ENCODE measurements around the gene PEX3.

The PEX3 gene, protein sequence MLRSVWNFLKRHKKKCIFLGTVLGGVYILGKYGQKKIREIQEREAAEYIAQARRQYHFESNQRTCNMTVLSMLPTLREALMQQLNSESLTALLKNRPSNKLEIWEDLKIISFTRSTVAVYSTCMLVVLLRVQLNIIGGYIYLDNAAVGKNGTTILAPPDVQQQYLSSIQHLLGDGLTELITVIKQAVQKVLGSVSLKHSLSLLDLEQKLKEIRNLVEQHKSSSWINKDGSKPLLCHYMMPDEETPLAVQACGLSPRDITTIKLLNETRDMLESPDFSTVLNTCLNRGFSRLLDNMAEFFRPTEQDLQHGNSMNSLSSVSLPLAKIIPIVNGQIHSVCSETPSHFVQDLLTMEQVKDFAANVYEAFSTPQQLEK

DNA sequence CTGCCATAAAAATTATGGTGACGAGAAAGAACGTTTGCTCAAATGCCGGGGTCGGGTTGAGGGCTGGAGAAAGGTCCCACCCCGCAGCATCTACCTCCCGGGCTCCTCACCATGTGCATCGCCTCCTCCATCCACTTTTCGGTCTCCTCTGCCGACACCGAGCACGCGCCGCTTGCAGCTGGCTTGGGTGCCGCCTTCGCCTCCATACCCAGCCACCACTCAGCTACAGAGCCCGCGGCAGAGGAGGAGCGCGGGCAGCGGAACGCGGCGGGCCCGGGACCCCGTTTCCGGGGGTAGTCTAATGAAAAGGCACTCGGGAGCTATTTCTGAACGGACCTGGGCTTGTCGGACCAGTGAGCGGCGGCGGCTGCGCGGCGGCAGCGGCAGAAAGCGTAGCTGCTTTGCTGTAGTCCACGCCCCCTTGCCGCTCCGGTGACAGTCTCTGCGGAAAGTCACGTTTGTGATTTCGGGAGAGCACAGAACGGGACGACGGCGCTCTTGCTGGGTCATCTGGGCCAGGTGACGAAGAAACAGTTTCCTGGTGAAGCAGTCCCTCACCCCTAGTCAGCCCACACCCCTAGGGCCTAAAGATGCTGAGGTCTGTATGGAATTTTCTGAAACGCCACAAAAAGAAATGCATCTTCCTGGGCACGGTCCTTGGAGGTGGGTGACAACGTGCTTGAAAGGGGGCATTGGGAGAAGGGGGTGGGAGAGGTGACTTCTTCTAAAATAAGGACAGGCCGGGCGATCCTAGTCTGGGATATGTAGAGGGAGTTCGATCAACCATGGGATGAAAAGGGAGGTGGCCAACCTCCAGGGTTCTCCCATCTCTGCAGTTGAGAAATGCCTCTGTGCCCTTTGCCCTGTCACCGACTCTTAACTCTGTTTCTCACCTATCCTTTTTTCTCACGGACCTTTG lies at the start of gene PEX3, which contains the start of gene ADAT2:
TSS of gene PEX3 (plus strand) at position 353 of the 919 bp plus-strand sequence. CDS start at position 591, 238 bp downstream.
TSS of gene ADAT2 (minus strand) at position 243 of the 919 bp plus-strand sequence. CDS start at position 206, 37 bp downstream.
- DNase-seq (ENCODE audit: low read depth in 2 of 2), result peak; percentile 89 to 93

DNA sequence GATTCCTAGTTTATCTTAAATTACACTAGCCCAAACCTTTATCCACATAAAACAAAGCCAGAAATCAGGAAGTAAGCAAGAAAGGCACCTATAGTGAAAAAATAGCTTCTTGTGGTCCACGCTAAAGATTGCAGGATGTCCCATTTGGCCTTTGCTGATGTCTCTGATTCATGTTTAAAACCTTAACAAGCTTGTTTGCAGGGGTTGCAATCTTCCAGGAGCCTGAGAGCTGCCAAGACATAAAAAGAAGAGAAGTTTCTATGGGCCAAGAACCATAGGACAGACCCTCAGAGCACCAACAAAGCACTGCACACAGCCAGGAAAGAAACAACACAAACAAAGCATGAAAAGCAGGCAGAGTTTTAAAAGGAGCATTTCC lies 49.5 kb upstream of the PEX3 start:
- DNase-seq (ENCODE audit: low read depth in 2 of 2), result no peak

DNA sequence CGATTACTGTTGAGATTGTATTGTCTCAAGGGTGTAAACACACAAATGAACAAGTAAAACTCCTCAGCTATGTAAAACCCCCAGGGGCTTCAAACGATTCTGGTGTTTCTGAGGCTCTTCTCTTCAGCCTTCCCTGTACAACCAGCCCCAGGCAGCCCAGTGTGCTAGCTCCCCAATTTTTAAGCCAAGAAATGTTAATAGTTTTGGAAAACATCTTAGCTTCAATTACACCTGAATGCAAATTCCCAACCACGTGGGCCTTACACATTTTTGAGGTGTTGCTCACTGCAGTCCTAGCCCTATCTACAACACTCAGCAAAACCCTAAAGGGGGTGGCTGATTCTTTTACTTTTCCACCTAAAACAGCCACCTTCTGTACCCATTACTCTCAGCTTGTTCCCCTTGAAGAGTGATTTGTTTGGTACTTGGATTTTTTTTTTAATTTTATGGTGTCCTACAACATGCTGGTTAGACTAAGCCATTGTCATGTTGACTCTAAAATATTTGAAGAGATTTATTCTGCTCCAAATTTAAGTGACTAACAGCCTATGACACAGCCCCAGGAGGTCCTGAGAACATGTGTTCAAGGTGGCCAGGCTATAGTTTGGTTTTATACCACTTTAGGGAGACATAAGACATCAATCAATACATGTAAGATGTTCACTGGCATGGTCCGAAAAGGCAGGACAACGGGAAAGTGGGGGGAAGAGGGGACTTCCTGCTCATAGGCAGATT lies 48.8 kb upstream of the PEX3 start:
- DNase-seq (ENCODE audit: low read depth in 2 of 2), result no peak

DNA sequence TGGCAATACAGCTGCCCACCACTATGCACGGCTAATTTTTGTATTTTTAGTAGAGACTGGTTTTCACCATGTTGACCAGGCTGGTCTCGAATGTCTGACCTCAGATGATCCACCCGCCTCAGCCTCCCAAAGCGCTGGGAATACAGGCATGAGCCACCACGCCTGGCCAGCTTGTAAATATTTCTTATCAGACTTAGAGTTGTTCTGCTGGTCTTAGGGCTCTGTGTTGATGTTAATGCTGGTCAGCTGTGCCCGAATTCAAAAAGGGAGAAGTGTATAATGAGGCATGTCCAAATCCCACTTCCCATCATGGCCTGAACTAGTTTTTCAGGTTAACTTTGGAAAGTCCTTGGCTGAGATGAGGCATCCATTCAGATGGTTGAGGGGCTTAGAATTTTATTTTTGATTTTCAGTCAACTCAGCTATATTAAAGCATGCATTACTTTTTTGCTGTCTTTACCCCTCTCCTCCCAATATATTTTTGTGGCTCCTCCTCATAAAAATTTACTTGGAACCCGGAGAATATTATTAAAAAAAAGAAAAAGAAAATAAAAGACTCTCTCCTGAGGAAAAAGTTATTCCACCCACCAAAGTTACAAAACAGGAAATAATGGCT lies 47.8 kb upstream of the PEX3 start:
- DNase-seq (ENCODE audit: low read depth in 2 of 2), result no peak

DNA sequence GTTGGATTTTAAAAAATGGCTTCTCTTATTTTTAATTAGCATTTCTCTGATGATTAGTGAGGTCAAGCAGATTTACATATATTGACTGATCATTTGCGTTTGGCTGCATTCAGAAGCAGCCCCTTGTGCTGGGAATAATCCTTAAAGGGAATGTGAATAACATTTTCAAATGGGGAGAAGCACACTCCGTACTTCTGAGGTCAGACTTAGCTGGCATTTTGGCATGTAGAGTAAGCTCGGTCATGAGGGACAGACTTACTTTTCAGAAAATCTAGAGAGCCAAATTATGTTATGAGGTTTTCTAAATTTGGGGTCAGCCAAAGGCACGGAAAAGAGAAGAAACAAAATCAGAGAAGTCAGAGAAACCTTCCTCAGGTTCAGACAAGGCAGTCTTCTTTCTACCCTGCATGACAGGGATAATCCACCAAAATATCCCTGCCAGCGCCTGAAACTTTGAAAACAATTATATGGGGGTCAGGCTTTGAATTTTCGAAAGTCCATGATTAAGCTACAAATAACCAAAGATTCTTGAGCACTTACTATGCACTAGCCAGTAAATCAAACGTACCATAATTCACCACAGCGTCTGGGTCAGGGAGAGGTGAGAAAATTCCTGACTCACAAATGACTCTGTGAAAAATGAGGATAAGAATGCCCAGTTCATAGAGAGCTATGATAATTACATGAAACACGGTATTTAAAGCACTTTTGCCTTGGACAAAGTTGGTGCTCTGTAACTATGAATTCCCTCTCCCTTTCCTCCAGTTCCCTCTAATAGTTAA lies 45.0 kb upstream of the PEX3 start:
- no peak for DNase-seq (ENCODE audit: low read depth in 2 of 2)

DNA sequence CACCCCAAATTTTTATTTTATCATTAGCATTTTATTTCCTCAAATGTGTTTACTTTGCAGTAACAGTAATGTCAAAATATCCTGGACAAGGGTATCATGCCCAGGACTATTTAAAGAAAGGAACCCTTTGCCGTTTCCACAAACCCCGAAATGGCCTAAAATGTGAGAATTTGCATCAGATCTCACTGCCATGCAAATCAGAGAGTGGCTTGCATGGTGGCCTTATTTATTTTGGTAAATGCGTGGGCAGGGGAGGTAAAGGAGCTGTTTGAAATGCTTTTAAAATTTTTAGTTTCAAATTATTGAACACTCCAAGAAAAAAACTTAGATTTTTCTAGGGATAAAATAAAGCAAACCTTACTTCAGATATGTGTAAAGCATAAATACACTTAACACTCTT lies 43.9 kb upstream of the PEX3 start:
- no peak for DNase-seq (ENCODE audit: low read depth in 2 of 2)

DNA sequence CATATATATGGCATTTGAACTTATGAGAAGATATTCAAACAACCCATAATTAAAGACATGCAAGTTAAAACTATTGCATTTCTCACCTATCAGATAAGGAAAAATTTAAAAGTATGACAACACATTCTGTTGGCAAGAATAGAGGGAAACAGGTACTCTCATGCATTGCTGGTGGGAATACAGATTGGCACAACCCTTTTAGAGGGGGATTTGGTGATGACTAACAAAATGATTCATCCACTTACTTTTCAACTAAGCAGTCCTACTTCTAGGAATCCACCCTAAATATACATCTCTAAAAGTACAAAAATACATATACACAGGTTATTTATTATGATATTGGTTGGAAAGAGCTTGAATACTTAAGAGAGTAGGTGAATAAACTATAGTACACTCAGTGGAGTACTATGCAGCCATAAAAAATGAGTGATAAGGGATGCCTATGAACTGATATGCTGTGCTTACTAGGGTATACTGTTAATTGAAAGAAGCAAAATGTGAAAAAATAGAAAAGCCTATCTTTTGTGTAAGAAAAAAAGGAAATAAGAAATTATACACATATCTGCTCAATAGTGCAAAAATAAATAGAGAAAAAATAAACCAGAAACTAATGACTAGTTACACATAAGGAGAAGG lies 42.3 kb upstream of the PEX3 start:
- DNase-seq (ENCODE audit: low read depth in 2 of 2), result no peak

DNA sequence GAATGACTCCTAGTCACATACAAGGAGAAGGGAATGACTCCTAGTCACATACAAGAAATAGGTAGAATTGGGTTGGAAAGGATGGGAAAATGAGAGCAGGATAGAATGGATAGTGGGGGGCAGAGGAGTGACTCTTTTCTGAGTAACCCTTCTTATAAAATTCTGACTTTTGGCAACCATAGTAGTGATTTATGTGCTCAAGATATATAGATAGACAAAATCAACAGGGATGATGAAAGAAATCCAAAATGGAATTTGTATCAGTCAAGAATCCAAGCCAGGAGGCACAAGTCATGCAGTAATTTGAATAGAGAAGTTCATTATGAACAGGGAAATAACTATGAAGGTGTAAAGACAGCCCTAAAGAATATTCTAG lies 41.8 kb upstream of the PEX3 start:
- DNase-seq (ENCODE audit: low read depth in 2 of 2), result no peak

DNA sequence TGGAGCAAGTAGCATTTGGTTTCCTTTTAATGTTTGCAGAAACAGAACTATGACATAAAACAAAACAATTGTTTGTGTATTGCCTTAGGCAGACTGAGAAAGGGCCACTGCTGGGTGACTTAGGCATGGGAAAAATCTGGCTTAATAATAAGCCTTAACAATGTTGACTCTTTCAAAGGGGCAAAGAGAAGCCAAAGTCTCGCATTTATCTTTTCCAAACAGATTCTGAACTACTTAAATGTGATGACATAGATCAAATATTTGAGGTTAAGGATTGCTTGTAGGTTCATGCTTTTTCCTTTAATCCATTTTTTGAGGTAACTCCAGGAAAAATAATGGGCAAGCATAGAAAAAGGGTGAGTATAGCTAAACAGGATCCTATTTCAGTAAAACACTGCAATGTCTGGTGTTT lies 39.7 kb upstream of the PEX3 start:
- no peak for DNase-seq (ENCODE audit: low read depth in 2 of 2)

DNA sequence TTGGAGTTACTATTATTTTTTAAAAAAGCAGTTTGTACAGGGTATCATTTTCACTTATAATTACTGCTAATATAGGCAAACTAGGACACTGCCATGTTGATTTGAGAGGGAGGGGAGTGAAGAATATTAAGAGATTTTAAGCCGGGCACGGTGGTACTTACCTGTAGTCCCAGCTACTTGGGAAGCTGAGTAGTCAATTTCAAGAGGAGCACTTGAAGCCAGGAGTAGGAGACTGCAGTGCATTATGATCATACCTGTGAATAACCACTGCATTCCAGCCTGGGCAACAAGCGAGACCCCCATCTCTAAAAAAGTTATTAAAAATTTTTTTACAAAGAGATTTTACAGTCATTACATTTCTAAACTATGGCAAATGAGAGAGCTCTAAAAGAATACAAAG lies 35.8 kb upstream of the PEX3 start:
- no peak for DNase-seq (ENCODE audit: low read depth in 2 of 2)

DNA sequence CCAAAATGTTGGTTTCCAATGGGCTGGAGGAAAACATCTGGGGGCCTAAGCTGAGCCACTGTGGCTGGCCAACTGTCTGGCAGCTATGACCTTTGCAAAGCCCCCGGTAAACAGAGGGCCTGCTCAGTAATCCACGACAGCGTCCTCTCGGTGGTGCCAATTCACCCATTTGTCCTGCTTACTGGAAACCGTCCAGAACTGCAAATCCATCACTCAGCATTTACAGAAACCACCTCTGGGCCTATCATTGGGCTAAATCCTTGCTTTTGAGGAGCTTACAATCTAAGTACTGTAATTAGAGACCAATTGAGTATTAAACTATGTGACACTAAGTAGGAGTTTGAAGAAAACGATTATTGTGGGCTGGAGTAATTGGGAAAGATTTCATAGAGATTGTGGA lies 31.1 kb upstream of the PEX3 start:
- no peak for DNase-seq (ENCODE audit: low read depth in 2 of 2)

DNA sequence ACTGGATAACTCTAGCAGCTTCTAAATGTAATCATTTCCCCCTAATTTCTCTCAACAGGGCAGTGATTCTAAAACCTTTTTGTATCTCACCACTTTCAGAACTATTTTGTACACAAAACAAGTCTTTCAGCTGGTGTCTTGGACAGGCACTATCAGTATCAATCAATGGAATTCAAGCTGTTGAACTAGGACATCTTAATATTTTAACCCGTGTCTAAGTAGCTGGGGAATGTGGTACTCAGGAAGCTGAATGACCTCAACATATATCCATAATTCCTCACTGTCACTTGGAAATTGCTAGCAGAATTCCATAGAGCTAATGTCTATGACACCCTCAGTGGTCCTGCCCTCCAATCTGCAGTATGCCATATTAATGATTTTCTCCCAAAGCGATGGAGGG lies 24.6 kb upstream of the PEX3 start:
- DNase-seq (ENCODE audit: low read depth in 2 of 2), result no peak

DNA sequence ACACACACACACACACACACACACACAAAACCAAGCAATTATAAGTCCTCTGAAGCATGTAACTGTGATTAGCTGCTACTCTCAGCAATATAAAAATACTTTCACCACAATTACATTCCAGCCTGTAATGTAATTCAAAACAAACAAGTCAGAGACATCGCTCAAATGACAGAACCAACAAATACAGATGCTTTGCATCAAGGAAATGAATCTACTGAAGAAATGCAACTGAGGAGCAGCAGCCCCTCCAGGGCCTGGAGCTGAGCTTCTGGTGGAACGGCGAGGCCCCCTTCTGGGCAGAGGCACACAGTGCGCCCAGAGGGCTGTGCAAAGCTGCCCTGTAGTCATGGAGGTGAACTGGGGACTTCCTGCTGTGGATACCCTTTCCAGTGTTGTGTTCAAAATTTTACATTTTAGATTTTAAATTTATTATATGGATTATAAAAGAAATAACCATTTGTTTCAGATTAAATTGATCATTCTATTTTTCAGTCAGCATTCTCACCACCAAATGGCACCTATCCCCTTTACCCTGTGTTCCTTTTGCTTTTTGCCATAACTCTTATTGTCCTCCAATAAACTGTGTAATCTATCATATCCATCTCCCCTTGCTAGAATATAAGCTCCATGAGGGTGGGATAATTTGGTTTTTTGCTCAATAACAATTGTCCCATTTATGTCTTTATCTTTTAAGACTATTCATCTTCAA lies 23.3 kb upstream of the PEX3 start:
- DNase-seq (ENCODE audit: low read depth in 2 of 2), result peak; percentile 49 to 51

DNA sequence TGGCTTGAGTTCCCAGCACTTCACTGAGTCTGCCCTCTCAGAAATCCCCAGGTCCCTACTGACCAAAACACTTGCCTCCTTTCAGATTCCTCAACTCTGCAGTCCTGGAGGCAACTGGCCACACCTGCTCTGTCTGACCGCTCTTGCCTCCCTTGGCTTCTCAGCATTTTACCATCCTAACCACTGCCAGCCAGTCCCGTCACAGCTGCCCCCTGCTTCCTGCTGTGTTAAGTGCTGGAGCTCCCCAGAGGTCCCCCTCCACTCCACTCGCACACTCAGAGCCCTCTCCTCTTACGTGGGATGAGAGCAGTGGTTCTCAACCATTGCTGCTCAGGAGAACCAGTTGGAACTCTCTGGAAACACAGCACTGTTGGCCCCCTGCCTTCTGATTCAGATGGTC lies 20.6 kb upstream of the PEX3 start:
- no peak for DNase-seq (ENCODE audit: low read depth in 2 of 2)

DNA sequence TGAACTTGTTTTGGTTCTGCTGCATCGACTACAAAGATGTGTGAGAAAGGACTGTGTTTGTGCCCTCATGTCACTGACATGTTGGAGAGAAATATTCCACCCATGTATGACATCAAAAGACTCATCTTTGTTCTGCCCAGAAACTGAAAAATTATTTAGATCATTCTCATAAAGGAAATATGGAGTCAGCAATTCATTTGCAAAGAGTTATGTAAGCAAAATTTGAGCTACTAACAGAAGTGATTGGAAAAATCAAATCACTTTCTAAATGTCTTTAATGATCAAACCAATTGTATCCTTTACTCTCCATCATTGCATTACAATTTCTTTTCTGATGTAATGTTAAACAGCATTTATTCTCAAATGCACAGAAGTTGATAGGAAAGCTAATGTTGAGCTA lies 19.4 kb upstream of the PEX3 start:
- DNase-seq (ENCODE audit: low read depth in 2 of 2), result no peak

DNA sequence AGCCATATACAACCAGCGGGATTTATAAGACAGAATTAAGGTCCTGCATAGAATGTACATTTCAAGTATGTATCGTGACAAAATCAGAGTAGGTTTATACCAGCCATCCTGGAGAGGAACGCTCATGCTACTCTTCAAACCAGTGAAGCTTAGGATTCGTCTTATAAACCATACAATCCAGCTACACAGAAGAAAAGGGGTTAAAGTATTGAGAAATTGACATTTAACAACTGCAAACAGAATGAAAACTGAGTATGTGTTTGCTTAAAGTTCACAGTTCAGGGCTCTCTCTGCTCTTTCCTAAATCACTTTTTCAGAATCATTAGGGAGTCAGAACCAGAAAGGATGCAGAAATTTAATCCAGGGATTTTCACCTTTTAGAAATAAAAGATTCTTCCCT lies 18.0 kb upstream of the PEX3 start:
- no peak for DNase-seq (ENCODE audit: low read depth in 2 of 2)

DNA sequence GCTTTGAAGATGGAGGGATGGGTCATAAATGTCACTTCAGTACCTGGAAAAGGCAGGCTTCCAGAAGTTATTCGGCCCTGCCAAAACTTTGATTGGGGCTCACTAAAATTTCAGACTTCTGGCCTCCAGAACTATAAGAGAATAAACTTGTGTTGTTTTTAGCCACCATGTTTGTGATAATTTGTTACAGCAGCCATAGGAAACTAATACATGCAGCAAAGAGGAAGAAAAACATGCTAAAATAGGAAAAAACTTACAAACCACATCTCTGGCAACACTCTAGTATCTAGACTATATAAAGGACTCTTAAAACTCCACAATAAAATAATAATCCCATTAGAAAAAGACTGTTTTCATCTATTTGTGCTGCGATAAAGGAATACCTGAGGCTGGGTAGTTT lies 9.6 kb upstream of the PEX3 start:
- no peak for DNase-seq (ENCODE audit: low read depth in 2 of 2)

DNA sequence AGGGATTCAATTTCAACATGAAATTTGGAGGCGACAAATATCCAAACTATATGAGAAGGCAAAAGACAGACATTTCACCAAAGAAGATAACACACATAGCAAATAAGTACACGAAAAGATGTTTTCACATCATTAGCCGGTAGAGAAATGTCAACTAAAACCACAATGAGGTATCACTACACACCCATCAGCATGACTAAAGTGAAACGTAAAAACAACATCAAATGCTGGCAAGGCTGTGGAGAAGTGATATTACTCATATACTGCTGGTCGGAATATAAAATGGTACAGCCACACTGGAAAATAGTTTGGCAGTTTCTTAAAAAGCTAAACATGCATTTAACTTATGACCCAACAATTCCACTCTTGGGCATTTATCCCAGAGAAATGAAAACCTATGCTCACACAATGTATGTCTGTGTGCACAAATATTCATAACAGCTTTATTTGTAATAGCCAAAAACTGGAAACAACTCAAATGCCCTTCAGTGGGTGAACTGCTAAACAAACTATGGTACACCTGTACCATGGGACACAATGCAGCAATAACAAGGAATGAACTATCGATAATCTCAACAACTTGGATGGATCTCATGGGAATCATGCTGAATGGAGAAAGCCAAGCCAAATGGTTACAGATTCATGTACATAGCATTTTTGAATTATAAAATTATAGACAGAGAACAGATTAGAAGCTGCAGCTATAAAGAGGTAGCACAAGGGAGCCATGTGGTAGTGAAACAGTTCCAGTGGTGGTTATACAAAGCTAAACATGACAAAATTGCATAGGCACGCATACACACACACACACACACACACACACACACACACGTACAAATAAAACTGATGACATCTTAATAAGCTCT lies 8.7 kb upstream of the PEX3 start:
- DNase-seq (ENCODE audit: low read depth in 2 of 2), result no peak

DNA sequence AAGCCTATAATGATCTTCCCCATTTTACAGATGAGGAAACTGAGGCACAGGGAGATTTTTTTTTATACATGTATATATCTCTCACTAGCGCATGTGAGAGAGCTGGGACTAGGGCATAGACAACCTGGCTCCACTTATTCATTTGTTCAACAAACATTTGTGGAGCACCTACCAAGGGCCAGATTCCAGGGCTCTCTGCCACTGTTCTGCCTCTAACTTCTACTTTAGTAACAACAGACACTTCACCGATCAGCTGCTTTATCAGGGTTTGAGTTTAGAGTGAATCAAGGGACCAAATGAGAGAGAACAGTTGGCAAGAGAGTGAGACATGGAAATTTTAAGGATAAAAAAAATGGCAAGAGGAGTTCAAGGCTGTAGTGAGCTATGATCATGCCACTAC lies 7.5 kb upstream of the PEX3 start:
- no peak for DNase-seq (ENCODE audit: low read depth in 2 of 2)

Measured in stimulated activated CD8-positive, alpha-beta memory T cell treated with anti-CD3 and anti-CD28 coated beads, Interleukin-15, amount 100 ng/mL, for 48 hours (primary cell).